Psoas muscle (tissue), 8 donors: Measurements from ENCODE around the gene C12orf75. TPM values are rescaled to one million over a fixed set of nuclear protein-coding genes. Genes with fewer than 3 reads are reported as not detected.

Experiments
- ATAC-seq, 4 donors: fragments of 200-7000 bp; cut with Tn5 transposase; one replicate each; pipeline ENCODE4 v1.9.1; 2020; ENCODE audit warnings: moderate library complexity in 3 of 4, mild to moderate bottlenecking in 2 of 4
- DNase-seq, 2 donors: peaks; one replicate each; pipeline ENCODE4 v3.0.0-alpha.2; 2020
- H3K27ac ChIP-seq: fragments of 200-600 bp; one replicate; pipeline ENCODE4 v1.8.0; 2022
- H3K27me3 ChIP-seq, 3 donors: fragments of 200-600 bp in 1 of 3; one replicate each; pipeline versions ENCODE4 v1.6.1 to v1.8.0; 2013 to 2022; ENCODE audit warnings: low read length in 2 of 3, mild to moderate bottlenecking in 2 of 3, moderate library complexity in 1 of 3; ENCODE audit not compliant: insufficient read depth in 3 of 3
- H3K36me3 ChIP-seq, 2 donors: fragments of 200-600 bp in 1 of 2; one replicate each; pipeline versions ENCODE4 v1.6.1 to v1.8.0; 2013 to 2022; ENCODE audit warnings: low read depth in 1 of 2, mild to moderate bottlenecking in 1 of 2, moderate library complexity in 1 of 2; ENCODE audit not compliant: insufficient read depth in 1 of 2
- H3K4me1 ChIP-seq: fragments of 200-600 bp; one replicate; pipeline ENCODE4 v1.8.0; 2022
- H3K4me3 ChIP-seq: fragments of 200-600 bp; one replicate; pipeline ENCODE4 v1.8.0; 2022; ENCODE audit warnings: mild to moderate bottlenecking
- H3K9me3 ChIP-seq: fragments of 200-600 bp; one replicate; pipeline ENCODE4 v1.8.0; 2022
- WGBS, 3 donors: extraction: QIAGEN DNeasy Blood & Tissue Kit; methylation state at CpG; one replicate each; pipeline versions ENCODE4 v1.1.6 to v1.1.7; 2013; 5-methylcytosine and 5-hydroxymethylcytosine counted together
- intact Hi-C, 2 donors: fragments of 100-400 bp; cut with DNase I; formaldehyde crosslinking; loops; one replicate each; pipeline versions ENCODE4 v1.11.0 to v1.14.2; 2022
- polyA plus RNA-seq, 3 donors: library from polyadenylated mRNA; stranded (reverse); fragments of 200-250 nt; gene quantifications; one replicate each; pipeline ENCODE4 v1.2.3, GENCODE V29; 2013
- total RNA-seq, 4 donors: library from RNA; stranded (reverse); fragmentation: NEBNext Ultra II Directional in 2 of 4; extraction: Animal tissue kit (Norgen Biotek cat#: 25700) in 2 of 4; gene quantifications; one replicate each; pipeline versions ENCODE4 v1.2.1 to v1.2.4, GENCODE V29; 2021 to 2023
- TF ChIP-seq, protein P1 (sequence below): fragments of 200-600 bp; IDR thresholded peaks from one replicate; pipeline ENCODE4 v1.8.0; 2022; ENCODE audit warnings: antibody characterized with exemption
- donor health status: healthy with polysubstance abuse.
- donor health status: DM: no; HTN: no; CAD: no; lungs with moderate emphysema.
- donor health status: Bipolar disorder and iron deficiency.
- donor health status: healthy.
- donor health status: DM: yes; HTN: yes; CAD: no.
- donor health status: DM: no; HTN: no; CAD: no.
- donor health status: DM: no; HTN: no; CAD: no.
- donor health status: DM: yes; HTN: yes; CAD: no.

Gene C12orf75
- total and polyA plus RNA-seq, 7 donors = 25.6 to 228 (median 76.5) TPM

DNA sequence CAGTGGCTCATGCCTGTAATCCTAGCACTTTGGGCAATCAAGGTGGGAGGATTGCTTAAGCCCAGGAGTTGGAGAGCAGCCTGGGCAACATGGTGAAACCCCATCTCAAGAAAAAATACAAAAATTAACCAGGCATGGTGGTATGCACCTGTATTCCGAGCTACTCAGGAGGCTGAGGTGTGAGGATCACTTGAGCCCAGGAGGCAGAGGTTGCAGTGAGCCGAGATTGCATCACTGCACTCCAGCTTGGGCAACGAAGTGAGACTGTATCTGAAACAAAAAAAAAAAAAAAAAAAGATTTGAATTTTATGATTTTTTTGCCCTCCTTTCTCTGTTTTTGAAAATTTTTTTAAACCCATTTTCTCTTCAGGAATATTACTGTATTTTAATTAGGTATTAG lies 17.7 kb downstream of the C12orf75 start:
- Histone ChIP-seq H3K36me3 (no peaks in the 10 kb centered on the region), H3K9me3 (no peaks in the 10 kb centered on the region), H3K27me3 (no peaks in the 10 kb centered on the region), H3K27ac (no peak overlapping the region), H3K4me1 (peaks cover 15% of the 10 kb centered on the region), H3K4me3 (no peak overlapping the region)
- intact Hi-C loops = no loop called here
- DNase-seq (no peak), ATAC-seq (no peak)
- WGBS, 3 donors = 79 to 96% (median 89%) methylated on average over 3 of the region's 3 CpGs
- TF ChIP-seq, protein P1, sequence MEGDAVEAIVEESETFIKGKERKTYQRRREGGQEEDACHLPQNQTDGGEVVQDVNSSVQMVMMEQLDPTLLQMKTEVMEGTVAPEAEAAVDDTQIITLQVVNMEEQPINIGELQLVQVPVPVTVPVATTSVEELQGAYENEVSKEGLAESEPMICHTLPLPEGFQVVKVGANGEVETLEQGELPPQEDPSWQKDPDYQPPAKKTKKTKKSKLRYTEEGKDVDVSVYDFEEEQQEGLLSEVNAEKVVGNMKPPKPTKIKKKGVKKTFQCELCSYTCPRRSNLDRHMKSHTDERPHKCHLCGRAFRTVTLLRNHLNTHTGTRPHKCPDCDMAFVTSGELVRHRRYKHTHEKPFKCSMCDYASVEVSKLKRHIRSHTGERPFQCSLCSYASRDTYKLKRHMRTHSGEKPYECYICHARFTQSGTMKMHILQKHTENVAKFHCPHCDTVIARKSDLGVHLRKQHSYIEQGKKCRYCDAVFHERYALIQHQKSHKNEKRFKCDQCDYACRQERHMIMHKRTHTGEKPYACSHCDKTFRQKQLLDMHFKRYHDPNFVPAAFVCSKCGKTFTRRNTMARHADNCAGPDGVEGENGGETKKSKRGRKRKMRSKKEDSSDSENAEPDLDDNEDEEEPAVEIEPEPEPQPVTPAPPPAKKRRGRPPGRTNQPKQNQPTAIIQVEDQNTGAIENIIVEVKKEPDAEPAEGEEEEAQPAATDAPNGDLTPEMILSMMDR = no peak

DNA sequence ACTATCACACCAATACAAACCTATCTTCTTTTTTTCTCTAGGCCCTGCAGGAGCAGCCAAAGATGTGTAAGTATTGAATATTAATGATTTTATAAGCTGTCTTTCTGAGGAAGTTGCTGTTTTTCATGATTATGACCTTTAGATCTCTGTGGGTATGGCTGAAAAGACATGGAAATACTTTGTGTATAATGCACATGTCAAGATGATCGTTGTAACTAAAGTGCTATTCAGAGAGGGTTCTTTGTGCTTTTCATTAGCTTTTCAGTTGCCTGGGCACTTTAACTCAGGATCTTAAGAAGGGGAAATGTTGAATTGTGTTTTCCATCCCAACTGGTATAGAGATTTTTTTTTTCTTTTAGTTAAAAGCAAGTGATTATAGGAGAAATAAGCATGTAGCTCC lies 18.1 kb downstream of the C12orf75 start:
- no peaks in the 10 kb centered on the region for H3K9me3 ChIP-seq
- H3K4me3 ChIP-seq = no peak overlapping the region
- H3K27me3 ChIP-seq = no peaks in the 10 kb centered on the region
- TF ChIP-seq, protein P1 = no peak
- H3K27ac ChIP-seq = no peak overlapping the region
- H3K4me1 ChIP-seq = peaks cover 15% of the 10 kb centered on the region
- H3K36me3 ChIP-seq = no peaks in the 10 kb centered on the region
- ATAC-seq (no peak), DNase-seq (no peak)
- intact Hi-C loops = no loop called here
- 74 to 80% (median 78%) methylated on average over 1 of the region's 1 CpG for WGBS, 3 donors

DNA sequence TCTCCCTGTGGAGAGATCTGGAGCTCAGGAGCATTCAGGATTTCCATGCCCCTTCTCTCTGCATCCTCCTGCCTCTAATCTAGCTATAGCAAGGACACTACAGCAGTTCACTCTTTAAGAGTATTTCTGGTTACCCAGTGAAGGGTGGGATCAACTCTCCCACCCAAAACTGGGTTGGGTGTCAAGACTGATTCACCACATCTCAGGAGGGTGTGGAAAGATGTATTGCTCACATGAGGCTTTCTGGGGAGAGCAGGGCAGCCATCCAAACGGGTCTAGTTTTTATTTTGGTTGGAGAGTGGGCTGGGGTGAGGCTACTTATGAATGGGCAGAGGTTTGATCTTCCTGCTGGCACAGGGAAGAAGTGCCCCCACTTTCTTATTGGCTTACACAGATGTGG lies 18.6 kb downstream of the C12orf75 start:
- no peak overlapping the region for H3K27ac ChIP-seq
- no peak for ATAC-seq
- DNase-seq = no peak
- no peaks in the 10 kb centered on the region for H3K9me3 ChIP-seq
- 59 to 76% (median 63%) methylated on average over 1 of the region's 1 CpG for WGBS, 3 donors
- H3K4me1 ChIP-seq = peaks cover 15% of the 10 kb centered on the region
- H3K4me3 ChIP-seq = no peak overlapping the region
- intact Hi-C loops = no loop called here
- TF ChIP-seq, protein P1 = no peak
- H3K36me3 ChIP-seq = no peaks in the 10 kb centered on the region
- no peaks in the 10 kb centered on the region for H3K27me3 ChIP-seq

DNA sequence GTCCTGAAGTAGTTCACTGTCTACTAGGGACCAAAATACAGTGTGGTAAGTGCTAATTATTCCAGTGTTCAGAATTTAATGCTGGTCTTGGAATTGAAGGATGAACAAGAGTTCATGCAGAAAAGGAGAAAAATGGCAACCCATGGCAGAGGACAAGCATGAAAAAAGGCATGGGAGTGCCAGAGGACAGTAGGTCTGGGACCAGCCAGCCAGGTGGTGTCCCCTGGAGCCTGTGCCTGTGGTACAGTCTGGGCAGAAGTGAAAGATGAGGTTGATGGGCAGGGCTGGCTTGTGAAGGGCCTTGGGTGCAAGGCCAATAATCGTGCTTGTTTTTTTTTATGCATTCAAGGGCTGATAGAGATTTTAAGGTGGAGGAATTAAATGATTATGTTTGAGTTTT lies 21.0 kb downstream of the C12orf75 start:
- Histone ChIP-seq H3K27me3 (no peaks in the 10 kb centered on the region), H3K36me3 (no peaks in the 10 kb centered on the region), H3K4me1 (peaks cover 15% of the 10 kb centered on the region), H3K4me3 (no peak overlapping the region), H3K9me3 (no peaks in the 10 kb centered on the region), H3K27ac (no peak overlapping the region)
- DNase-seq (no peak), ATAC-seq (no peak)
- 41 to 69% (median 67%) methylated on average over 1 of the region's 1 CpG for WGBS, 3 donors
- intact Hi-C loops = no loop called here
- TF ChIP-seq, protein P1 = no peak

DNA sequence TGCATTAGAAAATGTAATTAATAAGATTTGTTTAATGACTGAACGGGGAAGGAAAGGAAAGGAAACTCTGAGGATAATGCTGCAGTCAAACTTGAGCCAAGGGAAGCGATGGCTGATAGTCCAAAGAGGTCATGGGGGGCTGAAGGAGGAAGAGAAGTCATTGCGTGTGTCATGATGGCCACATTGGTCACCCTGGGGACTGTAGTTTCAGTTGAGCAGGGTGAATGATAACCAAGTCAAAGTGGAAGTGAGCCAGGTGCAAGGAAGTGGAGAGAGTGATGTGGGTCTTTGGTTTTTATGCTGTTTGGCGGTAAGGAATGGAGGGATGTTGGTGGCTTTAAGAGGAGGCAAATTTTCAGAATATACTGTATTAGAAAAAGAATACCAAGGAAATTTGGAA lies 21.6 kb downstream of the C12orf75 start:
- no peak overlapping the region for H3K27ac ChIP-seq
- no peaks in the 10 kb centered on the region for H3K36me3 ChIP-seq
- intact Hi-C loops = no loop called here
- ATAC-seq = no peak
- no peaks in the 10 kb centered on the region for H3K9me3 ChIP-seq
- H3K4me1 ChIP-seq = peaks cover 15% of the 10 kb centered on the region
- TF ChIP-seq, protein P1 = no peak
- 85 to 92% (median 86%) methylated on average over 4 of the region's 4 CpGs for WGBS, 3 donors
- no peaks in the 10 kb centered on the region for H3K27me3 ChIP-seq
- no peak for DNase-seq
- no peak overlapping the region for H3K4me3 ChIP-seq
